Fibroblast of skin of left quadriceps (primary cell): Measurements from ENCODE around the gene TSPAN9.
A peak's percentile ranks its signal among the peaks of the same experiment; 100 is the strongest.

ENCODE experiments used
- DNase-seq, 2 experiments: peaks; one replicate each; pipeline ENCODE4 v3.0.0-alpha.2; 2013; ENCODE audit warnings: low read depth in 2 of 2

The TSPAN9 gene

GRCh38 chr12:3271639-3272038 is 194.5 kb downstream of the TSPAN9 start:
- DNase-seq: no peak

GRCh38 chr12:3272958-3273357 is 195.8 kb downstream of the TSPAN9 start:
- no peak for DNase-seq

GRCh38 chr12:3273409-3273853 is 196.3 kb downstream of the TSPAN9 start:
- no peak for DNase-seq

- DNase-seq: no peak
Observed at GRCh38 chr12:3274664-3275063, 197.5 kb downstream of the TSPAN9 start.

GRCh38 chr12:3275171-3276041 is 198.2 kb downstream of the TSPAN9 start:
- peak in 1 of 2 experiments; percentile 27 for DNase-seq

GRCh38 chr12:3276226-3276625 is 199.0 kb downstream of the TSPAN9 start:
- no peak for DNase-seq

- DNase-seq: no peak
Observed at GRCh38 chr12:3277306-3277943, 200.2 kb downstream of the TSPAN9 start.

- DNase-seq: no peak
Observed at GRCh38 chr12:3278681-3279414, 201.7 kb downstream of the TSPAN9 start.

GRCh38 chr12:3279415-3279780 is 202.2 kb downstream of the TSPAN9 start:
- DNase-seq: no peak

- no peak for DNase-seq
Observed at GRCh38 chr12:3279832-3280231, 202.7 kb downstream of the TSPAN9 start.

GRCh38 chr12:3280967-3281366 is 203.8 kb downstream of the TSPAN9 start:
- DNase-seq: no peak

GRCh38 chr12:3281588-3282383 is 204.6 kb downstream of the TSPAN9 start:
- DNase-seq: no peak

GRCh38 chr12:3282384-3282670 is 205.1 kb downstream of the TSPAN9 start:
- no peak for DNase-seq

GRCh38 chr12:3283137-3283680 is 206.0 kb downstream of the TSPAN9 start:
- no peak for DNase-seq

GRCh38 chr12:3284405-3284804 is 207.2 kb downstream of the TSPAN9 start:
- no peak for DNase-seq

- no peak for DNase-seq
Observed at GRCh38 chr12:3285570-3285969, 208.4 kb downstream of the TSPAN9 start.

- no peak for DNase-seq
Observed at GRCh38 chr12:3288690-3289089, 211.5 kb downstream of the TSPAN9 start.

GRCh38 chr12:3289702-3290101 is 212.5 kb downstream of the TSPAN9 start:
- no peak for DNase-seq

GRCh38 chr12:3291939-3292338 is 214.8 kb downstream of the TSPAN9 start:
- no peak for DNase-seq

GRCh38 chr12:3292677-3293412 is 215.7 kb downstream of the TSPAN9 start:
- no peak for DNase-seq
